Measurements from ENCODE around the gene PARP15.

Gene PARP15

DNA sequence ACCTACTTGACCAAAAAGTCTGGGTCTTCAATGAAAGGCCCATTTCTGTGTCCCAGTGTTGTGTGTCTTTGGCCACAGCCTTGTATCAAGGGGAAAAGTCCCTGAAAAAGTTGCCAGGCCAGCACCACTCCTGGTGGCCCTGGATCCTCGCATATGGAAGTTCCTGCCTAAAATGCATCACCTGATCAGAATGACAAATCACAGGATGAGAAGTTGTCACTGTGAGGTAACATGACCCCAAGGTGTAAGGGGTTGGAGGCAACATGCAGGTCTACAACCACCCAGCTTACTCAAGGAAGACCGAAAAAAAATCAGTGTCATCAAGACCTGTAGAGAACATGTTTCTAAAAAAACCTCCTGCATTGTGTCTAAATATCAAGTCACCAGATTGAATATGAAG is 25.6 kb downstream of the PARP15 start:
- FAIRE-seq (peak; percentile 43), DNase-seq (ENCODE audit: insufficient read length, low spot score) (no peak)
- TF ChIP-seq PAX5 (IDR thresholded peaks at IDR 0.05; ENCODE audit: insufficient read depth, low read length, severe bottlenecking) (no peak), POLR2A (IDR thresholded peaks at IDR 0.05; ENCODE audit: low read depth, low read length) (no peak), POU2F2 (IDR thresholded peaks at IDR 0.05; ENCODE audit: low read depth, low read length) (no peak), TAF1 (IDR thresholded peaks at IDR 0.05; ENCODE audit: low read depth, low read length) (no peak), POLR2AphosphoS5 (IDR thresholded peaks at IDR 0.05; ENCODE audit: low read depth, low read length) (no peak), SPI1 (IDR thresholded peaks at IDR 0.05; ENCODE audit: low read depth, low read length) (no peak)

DNA sequence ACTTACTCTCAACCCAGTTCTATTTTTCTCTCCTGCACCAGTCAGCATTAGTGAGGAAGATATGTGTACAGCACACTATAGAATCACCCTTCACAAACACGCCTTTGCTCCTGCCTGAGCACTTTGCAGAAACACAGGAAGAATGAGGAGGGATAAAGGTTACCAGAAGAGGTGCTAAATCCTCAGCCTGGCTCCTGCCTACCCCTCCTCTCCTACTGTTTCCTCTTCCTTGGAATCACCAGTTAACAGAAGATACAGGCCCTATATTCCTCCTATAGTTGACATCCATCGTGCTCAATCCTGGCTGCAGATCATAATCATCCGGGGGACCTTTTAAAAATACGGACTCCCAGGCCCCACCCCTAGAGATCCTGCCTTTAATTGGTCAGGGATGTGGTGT is 28.9 kb downstream of the PARP15 start:
- DNase-seq (ENCODE audit: insufficient read length, low spot score) (no peak), FAIRE-seq (no peak)
- TF ChIP-seq POU2F2 (IDR thresholded peaks at IDR 0.05; ENCODE audit: low read depth, low read length) (no peak), TAF1 (IDR thresholded peaks at IDR 0.05; ENCODE audit: low read depth, low read length) (no peak), POLR2A (IDR thresholded peaks at IDR 0.05; ENCODE audit: low read depth, low read length) (no peak), PAX5 (IDR thresholded peaks at IDR 0.05; ENCODE audit: insufficient read depth, low read length, severe bottlenecking) (no peak), SPI1 (IDR thresholded peaks at IDR 0.05; ENCODE audit: low read depth, low read length) (no peak), POLR2AphosphoS5 (IDR thresholded peaks at IDR 0.05; ENCODE audit: low read depth, low read length) (no peak)

DNA sequence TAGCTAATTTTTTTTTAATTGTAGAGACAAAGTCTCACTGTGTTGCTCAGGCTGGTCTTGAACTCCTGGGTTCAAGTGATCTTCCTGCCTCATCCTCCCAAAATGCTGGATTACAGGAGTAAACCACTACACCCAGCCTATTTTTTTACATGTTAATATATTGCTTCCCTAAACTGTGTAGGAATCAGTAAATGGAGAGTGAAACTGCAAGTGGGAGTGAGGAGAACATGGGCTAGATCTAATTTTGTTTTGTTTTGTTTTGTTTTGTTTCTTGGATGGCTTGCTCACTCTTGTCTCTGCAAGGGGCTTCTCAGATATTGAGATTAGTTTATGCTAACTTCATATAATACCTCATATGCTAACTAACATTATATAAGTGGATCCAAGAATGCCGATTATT is 31.5 kb downstream of the PARP15 start:
- FAIRE-seq (no peak), DNase-seq (ENCODE audit: insufficient read length, low spot score) (no peak)
- TF ChIP-seq PAX5 (IDR thresholded peaks at IDR 0.05; ENCODE audit: insufficient read depth, low read length, severe bottlenecking) (no peak), POLR2AphosphoS5 (IDR thresholded peaks at IDR 0.05; ENCODE audit: low read depth, low read length) (no peak), POLR2A (IDR thresholded peaks at IDR 0.05; ENCODE audit: low read depth, low read length) (no peak), SPI1 (IDR thresholded peaks at IDR 0.05; ENCODE audit: low read depth, low read length) (no peak), POU2F2 (IDR thresholded peaks at IDR 0.05; ENCODE audit: low read depth, low read length) (no peak), TAF1 (IDR thresholded peaks at IDR 0.05; ENCODE audit: low read depth, low read length) (no peak)

DNA sequence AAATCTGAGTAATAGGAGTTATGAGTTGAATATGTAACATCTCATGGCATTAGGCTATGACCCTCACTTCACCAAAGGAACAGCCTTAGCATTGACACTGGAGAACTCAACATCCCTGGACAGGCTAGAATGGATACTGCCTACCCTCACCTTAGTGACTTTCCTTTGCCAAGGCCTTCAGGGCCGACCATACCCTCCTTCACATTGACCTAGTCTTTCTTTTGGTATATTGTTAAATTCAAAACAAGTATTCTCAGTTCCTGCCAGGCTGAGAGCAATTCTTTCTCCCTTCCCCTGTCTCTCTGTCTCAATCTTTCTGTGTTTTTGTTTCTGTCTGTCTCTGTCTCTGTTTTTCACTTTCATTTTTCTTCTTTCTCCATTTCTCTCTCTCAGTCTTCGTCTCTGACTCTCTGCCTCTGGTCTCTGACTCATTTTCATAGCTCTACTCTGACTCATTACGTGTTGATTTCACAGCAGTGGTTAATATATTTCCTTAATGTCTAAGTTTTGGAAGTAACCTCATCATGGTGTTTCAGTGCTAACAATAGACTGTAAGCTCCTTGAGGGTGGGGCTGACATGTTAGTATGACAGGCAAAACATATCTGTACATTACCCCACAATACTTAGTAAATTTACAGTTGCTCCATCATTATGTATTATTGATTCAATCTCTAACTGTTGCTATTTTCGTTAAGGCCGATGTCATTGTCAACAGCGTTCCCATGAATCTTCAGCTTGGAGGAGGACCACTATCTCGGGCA is 32.5 kb downstream of the PARP15 start:
- TF ChIP-seq TAF1 (IDR thresholded peaks at IDR 0.05; ENCODE audit: low read depth, low read length): no peak
- TF ChIP-seq POLR2AphosphoS5 (IDR thresholded peaks at IDR 0.05; ENCODE audit: low read depth, low read length): 0 out of 2 replicates have a peak, but pooled peaks have one; percentile 22
- TF ChIP-seq SPI1 (IDR thresholded peaks at IDR 0.05; ENCODE audit: low read depth, low read length): peak; percentile 88
- no peak for TF ChIP-seq PAX5 (IDR thresholded peaks at IDR 0.05; ENCODE audit: insufficient read depth, low read length, severe bottlenecking)
- 0 out of 2 replicates have a peak, but pooled peaks have one; percentile 18 for TF ChIP-seq POLR2A (IDR thresholded peaks at IDR 0.05; ENCODE audit: low read depth, low read length)
- TF ChIP-seq POU2F2 (IDR thresholded peaks at IDR 0.05; ENCODE audit: low read depth, low read length): no peak

DNA sequence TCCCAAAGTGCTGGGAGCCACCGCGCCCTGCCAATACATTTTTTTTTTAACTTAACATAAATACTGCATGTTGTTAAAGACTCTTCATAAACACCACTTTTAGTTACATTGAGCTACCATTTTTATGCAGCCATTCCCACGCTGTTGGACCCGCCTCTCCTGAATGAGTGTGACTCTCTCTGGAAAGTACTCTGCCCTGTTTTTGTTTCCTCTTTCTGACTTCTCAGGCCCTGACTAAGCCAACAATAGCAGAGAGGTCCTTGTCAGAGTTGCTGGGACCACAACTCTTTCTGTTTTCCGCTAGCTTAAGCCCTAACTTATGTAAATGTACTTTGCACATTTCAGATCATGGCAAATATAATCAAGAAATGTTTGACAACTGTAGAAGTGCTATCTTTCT is 35.2 kb downstream of the PARP15 start:
- DNase-seq (ENCODE audit: insufficient read length, low spot score) (no peak), FAIRE-seq (no peak)
- TF ChIP-seq POLR2A (IDR thresholded peaks at IDR 0.05; ENCODE audit: low read depth, low read length) (no peak), POLR2AphosphoS5 (IDR thresholded peaks at IDR 0.05; ENCODE audit: low read depth, low read length) (no peak), SPI1 (IDR thresholded peaks at IDR 0.05; ENCODE audit: low read depth, low read length) (no peak), PAX5 (IDR thresholded peaks at IDR 0.05; ENCODE audit: insufficient read depth, low read length, severe bottlenecking) (no peak), TAF1 (IDR thresholded peaks at IDR 0.05; ENCODE audit: low read depth, low read length) (no peak), POU2F2 (IDR thresholded peaks at IDR 0.05; ENCODE audit: low read depth, low read length) (no peak)

More for the DNA sequence above, 32.5 kb downstream of the PARP15 start:
- FAIRE-seq: peak; percentile 89
- DNase-seq (ENCODE audit: insufficient read length, low spot score): peak; percentile 43

DNA sequence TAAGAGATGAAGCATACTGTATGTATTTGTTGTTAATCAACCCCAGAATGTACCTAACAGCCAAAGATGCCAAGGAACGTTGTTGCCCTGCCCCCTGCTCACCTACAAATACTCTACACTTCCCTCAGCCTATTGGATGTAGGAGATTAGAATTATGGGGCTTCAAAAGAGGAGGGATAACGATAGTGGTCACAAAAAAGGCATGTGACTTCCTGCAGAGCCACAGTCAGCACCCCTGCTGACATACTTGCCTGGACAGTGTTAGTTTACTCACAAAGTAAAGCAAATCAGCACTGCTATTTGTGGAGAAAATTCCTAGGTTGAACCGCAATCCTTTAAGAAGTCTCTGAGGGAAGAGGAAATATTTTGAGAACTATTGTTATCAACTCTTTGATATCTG is 37.9 kb downstream of the PARP15 start:
- peak; percentile 26 for FAIRE-seq
- no peak for DNase-seq (ENCODE audit: insufficient read length, low spot score)
- no peak for TF ChIP-seq PAX5 (IDR thresholded peaks at IDR 0.05; ENCODE audit: insufficient read depth, low read length, severe bottlenecking)
- no peak for TF ChIP-seq POU2F2 (IDR thresholded peaks at IDR 0.05; ENCODE audit: low read depth, low read length)
- TF ChIP-seq POLR2AphosphoS5 (IDR thresholded peaks at IDR 0.05; ENCODE audit: low read depth, low read length): no peak
- no peak for TF ChIP-seq POLR2A (IDR thresholded peaks at IDR 0.05; ENCODE audit: low read depth, low read length)
- TF ChIP-seq TAF1 (IDR thresholded peaks at IDR 0.05; ENCODE audit: low read depth, low read length): no peak
- no peak for TF ChIP-seq SPI1 (IDR thresholded peaks at IDR 0.05; ENCODE audit: low read depth, low read length)

DNA sequence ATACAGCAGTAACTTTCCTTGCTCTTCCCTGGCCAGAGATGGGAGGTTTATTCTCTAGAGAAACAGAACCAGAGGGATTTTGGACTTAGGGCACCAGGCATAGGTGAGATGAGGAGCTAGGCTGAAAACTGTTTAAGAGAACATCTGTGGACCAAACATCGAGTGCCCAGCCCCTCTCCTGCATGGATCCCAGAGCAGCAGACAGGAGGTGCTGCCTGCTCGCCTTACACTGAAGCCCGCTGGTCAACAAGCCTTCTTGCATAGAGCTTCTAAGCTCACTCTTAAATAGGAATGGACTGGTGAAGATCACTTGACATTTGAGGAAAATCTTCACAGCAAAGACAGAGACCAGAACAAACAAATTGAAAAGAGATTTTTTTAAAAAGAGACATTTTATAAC is 41.2 kb downstream of the PARP15 start:
- no peak for TF ChIP-seq SPI1 (IDR thresholded peaks at IDR 0.05; ENCODE audit: low read depth, low read length)
- TF ChIP-seq POU2F2 (IDR thresholded peaks at IDR 0.05; ENCODE audit: low read depth, low read length): no peak
- TF ChIP-seq TAF1 (IDR thresholded peaks at IDR 0.05; ENCODE audit: low read depth, low read length): no peak
- no peak for TF ChIP-seq POLR2AphosphoS5 (IDR thresholded peaks at IDR 0.05; ENCODE audit: low read depth, low read length)
- TF ChIP-seq PAX5 (IDR thresholded peaks at IDR 0.05; ENCODE audit: insufficient read depth, low read length, severe bottlenecking): no peak
- no peak for TF ChIP-seq POLR2A (IDR thresholded peaks at IDR 0.05; ENCODE audit: low read depth, low read length)
- no peak for DNase-seq (ENCODE audit: insufficient read length, low spot score)
- no peak for FAIRE-seq

DNA sequence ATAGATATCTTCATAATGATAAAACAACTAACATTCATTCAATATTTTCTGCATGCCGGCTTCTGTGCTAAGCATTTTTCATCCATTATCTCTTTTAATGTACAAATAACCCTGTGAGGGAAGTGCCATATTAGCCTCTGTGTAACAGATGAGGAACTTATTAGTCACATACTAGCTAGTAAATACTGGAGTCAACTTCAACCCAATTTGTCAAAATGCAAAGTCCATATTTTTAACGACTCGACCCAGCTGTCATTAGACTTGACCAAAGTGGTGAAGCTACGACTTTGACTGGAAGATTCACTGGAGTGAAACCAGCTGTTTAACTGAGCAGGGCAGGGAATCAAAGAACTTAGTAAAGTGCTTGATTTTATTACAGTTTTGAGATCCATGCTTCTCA is 41.6 kb downstream of the PARP15 start:
- TF ChIP-seq TAF1 (IDR thresholded peaks at IDR 0.05; ENCODE audit: low read depth, low read length): no peak
- TF ChIP-seq POLR2AphosphoS5 (IDR thresholded peaks at IDR 0.05; ENCODE audit: low read depth, low read length): no peak
- no peak for TF ChIP-seq PAX5 (IDR thresholded peaks at IDR 0.05; ENCODE audit: insufficient read depth, low read length, severe bottlenecking)
- TF ChIP-seq SPI1 (IDR thresholded peaks at IDR 0.05; ENCODE audit: low read depth, low read length): no peak
- TF ChIP-seq POU2F2 (IDR thresholded peaks at IDR 0.05; ENCODE audit: low read depth, low read length): no peak
- no peak for TF ChIP-seq POLR2A (IDR thresholded peaks at IDR 0.05; ENCODE audit: low read depth, low read length)
- no peak for DNase-seq (ENCODE audit: insufficient read length, low spot score)
- FAIRE-seq: no peak

DNA sequence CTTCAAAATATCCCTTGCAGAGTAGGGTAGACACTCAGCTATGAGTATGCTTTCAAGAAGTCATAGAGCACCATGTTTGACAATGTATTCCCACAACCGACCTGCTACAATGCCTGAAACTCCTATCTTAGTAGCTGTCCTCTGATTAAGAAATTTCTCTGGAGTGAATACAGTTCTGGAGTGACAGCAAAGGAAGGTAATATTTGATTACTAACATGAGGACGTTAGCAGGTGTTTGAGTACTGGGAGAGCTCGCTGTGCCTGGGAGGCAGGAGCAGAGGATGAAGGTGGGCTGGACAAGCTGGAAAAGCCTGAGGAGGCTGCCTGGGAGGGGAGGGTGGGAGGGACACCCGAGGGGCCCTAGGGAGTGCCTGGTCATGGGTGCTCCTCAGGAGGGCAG is 42.9 kb downstream of the PARP15 start:
- DNase-seq (ENCODE audit: insufficient read length, low spot score): no peak
- TF ChIP-seq TAF1 (IDR thresholded peaks at IDR 0.05; ENCODE audit: low read depth, low read length): no peak
- TF ChIP-seq POLR2AphosphoS5 (IDR thresholded peaks at IDR 0.05; ENCODE audit: low read depth, low read length): no peak
- TF ChIP-seq SPI1 (IDR thresholded peaks at IDR 0.05; ENCODE audit: low read depth, low read length): no peak
- no peak for TF ChIP-seq POU2F2 (IDR thresholded peaks at IDR 0.05; ENCODE audit: low read depth, low read length)
- TF ChIP-seq POLR2A (IDR thresholded peaks at IDR 0.05; ENCODE audit: low read depth, low read length): no peak
- no peak for TF ChIP-seq PAX5 (IDR thresholded peaks at IDR 0.05; ENCODE audit: insufficient read depth, low read length, severe bottlenecking)
- FAIRE-seq: no peak

All from GM12891 (cell line).